ENCODE data around the gene PLCB3. TPM values are rescaled to one million over a fixed set of nuclear protein-coding genes. Genes with fewer than 3 reads are reported as not detected.

The PLCB3 gene
- total and polyA plus RNA-seq, 2 experiments from 2014 or later, result 28.1 to 103 TPM

DNA sequence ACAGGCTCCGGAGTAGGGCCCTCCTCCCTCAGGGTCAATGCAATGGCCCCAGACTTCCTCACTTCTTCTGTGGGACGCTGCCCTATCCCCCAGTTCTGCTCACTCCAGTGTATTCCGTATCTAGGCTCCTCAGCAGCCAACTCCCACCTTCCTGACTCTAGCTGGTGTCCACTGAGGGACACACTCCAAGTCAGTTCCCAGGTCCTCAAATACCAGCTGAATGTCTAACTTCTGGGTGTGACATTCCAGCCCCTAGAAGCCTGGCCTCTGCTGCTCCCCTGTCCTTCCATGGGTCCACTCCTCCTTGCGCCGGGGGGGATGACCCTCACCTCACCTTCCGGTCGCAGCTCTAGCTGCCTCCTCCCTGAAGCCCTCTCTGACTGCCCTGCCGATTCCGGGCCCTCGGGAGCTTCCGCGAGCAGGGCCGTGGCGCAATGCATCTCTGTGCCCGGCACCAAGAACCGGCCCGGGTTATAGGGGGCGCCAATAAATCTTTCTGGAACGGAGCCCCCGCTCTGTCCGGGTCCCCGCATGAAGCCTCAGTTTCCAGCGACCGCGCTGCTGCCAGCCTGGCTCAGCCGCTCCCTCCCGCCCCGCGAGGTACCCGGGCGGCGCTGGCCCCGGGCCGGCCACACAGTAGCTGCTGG lies 17.7 kb downstream of the PLCB3 start:
- H3K4me1 ChIP-seq (ENCODE audit: insufficient read depth), result peaks cover 11% of the 10 kb centered on the region; the same call in 1 of the 2 replicates
- peak overlapping the region; percentile 94 for H3K4me3 Mint-ChIP-seq
- peak overlapping the region; percentile 81 for H3K27ac ChIP-seq (ENCODE audit: low read depth)
- H3K36me3 Mint-ChIP-seq (ENCODE audit: low read depth), result peaks cover 31% of the 10 kb centered on the region
- no peaks in the 10 kb centered on the region for H3K36me3 ChIP-seq (ENCODE audit: insufficient read depth)
- H3K27me3 Mint-ChIP-seq (ENCODE audit: insufficient read depth, low read depth, poor library complexity), result peaks cover 23% of the 10 kb centered on the region
- ATAC-seq, result peak; percentile 13
- TF ChIP-seq ETS1 (IDR thresholded peaks at IDR 0.05) (no peak), REST (IDR thresholded peaks at IDR 0.05; ENCODE audit: unreplicated experiment) (no peak), EZH2 (IDR thresholded peaks at IDR 0.05; ENCODE audit: low read depth, unreplicated experiment) (no peak)
- TF ChIP-seq, protein P1, sequence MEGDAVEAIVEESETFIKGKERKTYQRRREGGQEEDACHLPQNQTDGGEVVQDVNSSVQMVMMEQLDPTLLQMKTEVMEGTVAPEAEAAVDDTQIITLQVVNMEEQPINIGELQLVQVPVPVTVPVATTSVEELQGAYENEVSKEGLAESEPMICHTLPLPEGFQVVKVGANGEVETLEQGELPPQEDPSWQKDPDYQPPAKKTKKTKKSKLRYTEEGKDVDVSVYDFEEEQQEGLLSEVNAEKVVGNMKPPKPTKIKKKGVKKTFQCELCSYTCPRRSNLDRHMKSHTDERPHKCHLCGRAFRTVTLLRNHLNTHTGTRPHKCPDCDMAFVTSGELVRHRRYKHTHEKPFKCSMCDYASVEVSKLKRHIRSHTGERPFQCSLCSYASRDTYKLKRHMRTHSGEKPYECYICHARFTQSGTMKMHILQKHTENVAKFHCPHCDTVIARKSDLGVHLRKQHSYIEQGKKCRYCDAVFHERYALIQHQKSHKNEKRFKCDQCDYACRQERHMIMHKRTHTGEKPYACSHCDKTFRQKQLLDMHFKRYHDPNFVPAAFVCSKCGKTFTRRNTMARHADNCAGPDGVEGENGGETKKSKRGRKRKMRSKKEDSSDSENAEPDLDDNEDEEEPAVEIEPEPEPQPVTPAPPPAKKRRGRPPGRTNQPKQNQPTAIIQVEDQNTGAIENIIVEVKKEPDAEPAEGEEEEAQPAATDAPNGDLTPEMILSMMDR (conservative IDR thresholded peaks at IDR 0.05; ENCODE audit: low read depth in 2 of 2), result 0 out of 4 replicates have a peak, but pooled peaks of 1 of the 2 experiments have one; percentile 6
- H2AFZ ChIP-seq, result no peak overlapping the region
- no peaks in the 10 kb centered on the region for H3K27me3 ChIP-seq (ENCODE audit: insufficient read depth)
- peaks cover 3% of the 10 kb centered on the region; the same call in 2 of the 3 replicates for H3K9me3 Mint-ChIP-seq
- peak overlapping the region; percentile 94 for H3K4me2 ChIP-seq
- H3K9me2 ChIP-seq (ENCODE audit: insufficient read depth), result no peaks in the 10 kb centered on the region
- DNase-seq (ENCODE audit: low spot score), result peak; percentile 53
- peak overlapping the region; percentile 73 for H3K27ac Mint-ChIP-seq
- H3K4me3 ChIP-seq, result peak overlapping the region; percentile 73
- peaks cover 31% of the 10 kb centered on the region for H3F3A ChIP-seq (replicated peaks; ENCODE audit: low read depth)
- no peaks in the 10 kb centered on the region for H3K79me2 ChIP-seq (replicated peaks; ENCODE audit: insufficient read depth)
- H3K4me1 Mint-ChIP-seq, result peaks cover 23% of the 10 kb centered on the region
- H4K20me1 ChIP-seq (replicated peaks; ENCODE audit: insufficient read depth), result no peaks in the 10 kb centered on the region

DNA sequence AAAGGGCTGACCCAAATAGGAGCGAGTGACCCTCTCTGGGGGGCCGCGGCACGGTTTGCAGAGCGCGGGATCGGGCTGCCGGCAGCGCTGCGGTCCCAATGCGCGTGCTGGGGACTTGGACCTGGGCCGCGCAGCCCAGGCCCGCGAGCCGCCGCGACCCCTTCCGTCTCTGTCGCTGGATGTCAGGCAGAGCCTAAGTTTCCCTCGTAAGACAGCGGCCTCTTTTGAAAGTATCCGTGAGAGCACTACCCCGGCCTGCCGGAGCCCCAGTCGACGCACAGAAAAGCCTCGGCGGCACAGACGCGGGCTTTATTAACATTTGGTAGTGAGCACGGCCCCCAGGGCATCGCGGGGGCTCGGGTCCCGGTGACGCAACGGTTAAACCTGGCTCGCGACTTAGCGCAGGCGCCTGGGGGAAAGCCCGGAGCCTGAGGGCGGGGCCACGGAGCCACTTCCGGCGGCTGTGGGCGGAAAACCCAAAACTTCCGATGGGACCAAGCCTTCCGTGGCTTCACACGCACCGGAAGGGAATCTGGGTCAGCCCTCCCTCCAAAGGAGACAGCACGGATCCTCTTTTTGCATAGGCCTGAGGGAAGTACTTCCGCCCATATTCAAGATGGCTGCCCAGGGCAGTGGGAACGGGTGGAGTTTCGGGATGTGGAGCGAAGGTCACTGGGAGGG lies 18.4 kb downstream of the PLCB3 start:
- Mint-ChIP-seq H3K4me1 (peaks cover 24% of the 10 kb centered on the region), H3K27ac (peak overlapping the region; percentile 99)
- TF ChIP-seq POLR2AphosphoS5 (IDR thresholded peaks at IDR 0.05; ENCODE audit: low read depth) (peak; percentile 81), REST (IDR thresholded peaks at IDR 0.05; ENCODE audit: unreplicated experiment) (no peak)

More for the DNA sequence above, 18.4 kb downstream of the PLCB3 start:
- Histone ChIP-seq H3K79me2 (replicated peaks; ENCODE audit: insufficient read depth) (no peaks in the 10 kb centered on the region), H3K27ac (ENCODE audit: low read depth) (peak overlapping the region; percentile 95), H3K4me3 (peak overlapping the region; percentile 80), H3K36me3 (ENCODE audit: insufficient read depth) (no peaks in the 10 kb centered on the region), H3K4me2 (peak overlapping the region; percentile 97), H3F3A (replicated peaks; ENCODE audit: low read depth) (peaks cover 29% of the 10 kb centered on the region), H3K4me1 (ENCODE audit: insufficient read depth) (peaks cover 11% of the 10 kb centered on the region; the same call in 1 of the 2 replicates), H2AFZ (no peak overlapping the region), H3K27me3 (ENCODE audit: insufficient read depth) (no peaks in the 10 kb centered on the region), H3K9me2 (ENCODE audit: insufficient read depth) (no peaks in the 10 kb centered on the region), H4K20me1 (replicated peaks; ENCODE audit: insufficient read depth) (no peaks in the 10 kb centered on the region)
- H3K9me3 Mint-ChIP-seq, result peaks cover 3% of the 10 kb centered on the region; the same call in 2 of the 3 replicates
- peak overlapping the region; percentile 94 for H3K4me3 Mint-ChIP-seq
- peak; percentile 81 for ATAC-seq
- DNase-seq (ENCODE audit: low spot score), result peak; percentile 100
- peaks cover 23% of the 10 kb centered on the region for H3K27me3 Mint-ChIP-seq (ENCODE audit: insufficient read depth, low read depth, poor library complexity)
- peaks cover 26% of the 10 kb centered on the region for H3K36me3 Mint-ChIP-seq (ENCODE audit: low read depth)
